GM18873 (cell line): ENCODE results near the gene ANTXR1.
"Not testable (repeated sequence)": the region's sequence is repeated elsewhere in the genome, so short reads cannot be mapped to it uniquely, and the experiment has no call there.

Source experiments
- ATAC-seq: cut with Tn5 transposase; IDR thresholded peaks from one replicate; pipeline ENCODE4 v1.9.1; 2021; ENCODE audit warnings: mild to moderate bottlenecking, moderate library complexity, moderate number of reproducible peaks; ENCODE audit not compliant: unreplicated experiment, low FRiP score

The ANTXR1 gene

GRCh38 chr2:69253112-69253511, 240.1 kb downstream of the ANTXR1 start:
- ATAC-seq = no peak

- ATAC-seq = no peak
Measured at GRCh38 chr2:69253611-69254301, 240.8 kb downstream of the ANTXR1 start.

- no peak for ATAC-seq
Measured at GRCh38 chr2:69255760-69256159, 242.8 kb downstream of the ANTXR1 start.

- ATAC-seq = not testable (repeated sequence)
Measured at GRCh38 chr2:69259994-69260591, 247.1 kb downstream of the ANTXR1 start.

GRCh38 chr2:69260666-69261065, 247.7 kb downstream of the ANTXR1 start:
- ATAC-seq = no peak

- ATAC-seq = no peak
Measured at GRCh38 chr2:69269330-69269729, 256.4 kb downstream of the ANTXR1 start.

GRCh38 chr2:69271831-69272257, 258.9 kb downstream of the ANTXR1 start:
- no peak for ATAC-seq

GRCh38 chr2:69272803-69273471, 260.0 kb downstream of the ANTXR1 start:
- no peak for ATAC-seq

GRCh38 chr2:69275490-69275889, 262.5 kb downstream of the ANTXR1 start:
- no peak for ATAC-seq

- ATAC-seq = no peak
Measured at GRCh38 chr2:69278366-69278765, 265.4 kb downstream of the ANTXR1 start.

GRCh38 chr2:69279211-69279610, 266.2 kb downstream of the ANTXR1 start:
- ATAC-seq = no peak

GRCh38 chr2:69279931-69280681, 267.1 kb downstream of the ANTXR1 start:
- ATAC-seq = no peak

GRCh38 chr2:69280796-69281412, 267.9 kb downstream of the ANTXR1 start:
- ATAC-seq = no peak

GRCh38 chr2:69285379-69285894, 272.5 kb downstream of the ANTXR1 start:
- ATAC-seq = no peak

GRCh38 chr2:69287544-69287943, 274.6 kb downstream of the ANTXR1 start:
- no peak for ATAC-seq

- ATAC-seq = no peak
Measured at GRCh38 chr2:69288429-69288828, 275.4 kb downstream of the ANTXR1 start.

GRCh38 chr2:69291004-69291650, 278.1 kb downstream of the ANTXR1 start:
- ATAC-seq = no peak

GRCh38 chr2:69291721-69292120, 278.7 kb downstream of the ANTXR1 start:
- ATAC-seq = no peak

GRCh38 chr2:69292256-69292655, 279.3 kb downstream of the ANTXR1 start:
- ATAC-seq = no peak

GRCh38 chr2:69296421-69296820, 283.4 kb downstream of the ANTXR1 start:
- no peak for ATAC-seq
